Stimulated activated CD4-positive, alpha-beta T cell treated with anti-CD3 and anti-CD28 coated beads, Interleukin-4, amount 100 ng/mL, for 1 hour (primary cell): ENCODE measurements around the gene IL10RB.

Experiments
- DNase-seq: peaks from one replicate; pipeline ENCODE4 v3.0.0-alpha.2; 2020

Gene IL10RB

DNA sequence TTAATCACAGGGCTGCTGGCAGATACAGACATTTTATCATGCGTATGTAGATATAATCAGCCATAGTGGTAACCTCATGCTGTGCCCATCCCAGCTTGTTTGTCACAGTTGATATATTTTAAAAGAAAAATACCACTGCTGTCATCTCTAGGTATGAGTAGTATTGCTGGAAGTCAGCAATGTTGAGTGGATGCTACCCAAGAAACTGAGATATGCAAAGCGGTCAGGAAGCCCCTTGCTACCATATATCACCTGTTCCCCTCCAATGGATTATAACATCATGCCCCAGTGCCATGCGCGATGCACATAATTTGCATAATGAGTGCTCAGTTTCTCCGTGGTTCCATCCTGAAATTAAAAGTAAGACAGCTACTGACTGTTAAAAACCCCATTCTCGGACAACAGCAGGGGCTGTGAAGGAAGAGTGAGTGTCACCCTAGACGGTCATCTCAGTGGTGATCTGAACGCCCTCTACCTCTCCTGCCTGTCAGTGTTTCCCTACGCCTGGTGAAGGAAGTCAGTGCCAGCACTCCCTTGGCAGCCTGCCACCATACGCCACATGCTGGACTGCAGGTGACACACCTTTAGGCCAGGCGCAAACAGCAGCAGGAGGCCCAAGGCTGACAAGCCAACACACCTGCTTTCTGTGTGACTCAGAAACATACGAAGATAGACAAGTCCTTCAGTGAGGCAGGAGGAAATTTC is 2.7 kb downstream of the IL10RB start:
- peak; percentile 42 for DNase-seq

DNA sequence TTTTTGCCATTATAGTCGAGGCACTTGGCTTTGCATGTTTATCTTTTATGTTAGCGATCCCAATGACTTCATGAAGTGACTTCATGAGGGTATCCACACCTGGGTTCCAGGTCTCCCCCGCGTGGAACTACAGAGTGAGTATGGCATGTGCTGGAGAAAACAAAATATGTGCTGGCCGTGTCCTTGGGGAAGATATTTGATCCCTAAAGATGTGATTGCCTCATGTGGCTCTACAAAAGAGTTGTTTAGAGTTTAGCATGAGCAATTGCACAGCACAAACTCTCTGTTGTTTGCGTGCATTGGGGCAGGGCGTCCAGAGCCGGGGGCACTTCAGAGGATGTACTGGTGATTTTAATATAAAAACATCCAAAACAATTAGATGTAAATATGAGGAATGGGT is 4.8 kb downstream of the IL10RB start:
- DNase-seq = no peak

DNA sequence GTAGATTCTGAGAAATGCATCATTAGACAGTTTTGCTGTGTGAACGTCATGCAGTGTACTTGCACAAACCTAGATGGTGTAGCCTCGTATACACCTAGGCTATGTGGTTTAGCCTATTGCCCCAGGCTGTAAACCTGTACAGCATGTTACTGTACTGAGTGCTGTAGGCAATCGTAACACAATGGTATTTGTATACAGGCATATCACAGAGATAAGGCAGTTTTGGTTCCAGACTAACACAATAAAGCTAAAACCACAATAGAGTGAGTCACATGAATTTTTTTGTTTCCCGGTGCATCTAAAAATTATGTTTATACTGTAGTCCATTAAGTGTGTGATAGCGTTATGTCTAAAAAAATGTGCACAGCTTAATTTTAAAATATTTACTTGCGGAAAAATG is 6.9 kb downstream of the IL10RB start:
- DNase-seq = no peak

DNA sequence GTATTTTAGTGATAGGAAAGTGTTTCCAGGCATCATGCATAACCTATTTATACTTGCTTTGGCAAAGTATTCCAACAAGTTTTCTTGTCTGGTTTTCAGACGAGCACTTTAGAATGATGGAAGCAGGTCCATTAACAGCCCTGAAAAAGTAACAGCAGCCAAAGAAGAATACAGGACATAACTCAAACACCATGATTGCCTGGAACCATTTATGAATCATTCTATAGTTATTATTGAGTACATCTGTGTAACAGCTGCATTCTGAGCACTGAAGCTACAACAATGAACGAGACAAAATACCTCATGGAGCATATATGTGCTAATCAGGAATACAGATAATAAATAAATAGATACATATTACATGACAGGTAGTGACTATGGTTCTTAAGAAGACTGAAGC is 12.6 kb downstream of the IL10RB start:
- DNase-seq = no peak

DNA sequence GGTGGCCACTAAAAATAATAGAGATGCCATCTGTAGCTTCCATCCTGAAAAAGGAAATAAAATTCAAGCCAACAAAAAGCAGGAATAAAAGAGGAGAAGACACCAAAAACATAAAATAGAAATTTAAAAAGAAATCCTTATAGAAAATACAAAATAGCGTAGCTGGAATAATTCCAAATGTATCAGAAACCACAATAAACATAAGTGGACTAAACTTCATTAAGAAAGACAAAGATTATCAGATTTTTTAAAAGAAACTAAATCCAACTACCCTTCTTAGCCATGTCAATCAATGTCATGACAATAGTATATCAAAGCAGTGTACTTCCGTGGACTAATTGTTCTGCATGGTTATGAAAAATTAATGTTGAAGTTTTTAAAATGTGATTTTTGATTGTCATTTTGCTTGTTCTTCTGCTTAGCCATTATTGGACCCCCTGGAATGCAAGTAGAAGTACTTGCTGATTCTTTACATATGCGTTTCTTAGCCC is 13.2 kb downstream of the IL10RB start:
- DNase-seq = no peak

DNA sequence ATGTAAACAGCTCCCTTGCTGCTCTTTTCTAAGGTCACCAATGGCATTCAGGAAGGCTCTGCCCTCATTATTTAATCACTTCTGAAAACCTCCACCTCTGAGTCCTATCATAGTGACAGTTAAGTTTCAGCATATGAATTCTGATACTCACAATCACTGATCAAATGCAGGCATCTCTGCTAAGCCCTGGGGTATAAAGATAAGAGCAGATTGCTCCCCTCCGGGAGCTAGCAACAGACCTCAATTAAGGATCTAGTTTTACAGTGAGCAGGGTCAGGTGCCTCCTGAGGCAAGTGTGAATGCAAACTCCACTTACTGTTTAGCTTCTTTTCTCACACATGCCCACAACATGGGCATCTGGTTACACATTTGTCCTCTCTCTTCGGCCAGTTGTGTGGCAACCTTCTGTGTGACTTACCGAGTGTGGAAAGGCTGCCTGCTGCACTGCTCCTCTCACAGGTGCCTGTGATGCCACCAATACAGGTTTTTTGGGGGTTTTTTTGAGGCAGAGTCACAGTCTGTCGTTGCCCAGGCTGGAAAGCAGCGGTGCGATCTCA is 15.0 kb downstream of the IL10RB start:
- no peak for DNase-seq

DNA sequence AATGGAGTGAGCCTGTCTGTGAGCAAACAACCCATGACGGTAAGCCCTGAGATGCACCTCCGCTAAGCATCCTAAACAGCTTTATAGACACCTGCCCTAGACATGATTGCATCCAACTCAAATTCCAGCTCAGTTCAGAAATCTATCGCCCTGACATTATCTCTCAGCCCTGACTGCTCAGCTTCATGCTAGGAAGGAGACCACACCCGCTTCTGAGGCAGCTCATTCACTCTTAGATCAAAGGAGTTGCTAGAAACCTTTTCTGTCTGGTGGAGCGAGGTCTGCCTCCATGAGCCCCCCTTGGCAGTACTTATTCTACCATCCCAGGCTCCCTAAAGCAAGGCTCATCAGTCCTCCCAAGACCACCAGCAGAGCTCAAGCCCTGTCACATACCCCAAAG is 17.0 kb downstream of the IL10RB start:
- no peak for DNase-seq

DNA sequence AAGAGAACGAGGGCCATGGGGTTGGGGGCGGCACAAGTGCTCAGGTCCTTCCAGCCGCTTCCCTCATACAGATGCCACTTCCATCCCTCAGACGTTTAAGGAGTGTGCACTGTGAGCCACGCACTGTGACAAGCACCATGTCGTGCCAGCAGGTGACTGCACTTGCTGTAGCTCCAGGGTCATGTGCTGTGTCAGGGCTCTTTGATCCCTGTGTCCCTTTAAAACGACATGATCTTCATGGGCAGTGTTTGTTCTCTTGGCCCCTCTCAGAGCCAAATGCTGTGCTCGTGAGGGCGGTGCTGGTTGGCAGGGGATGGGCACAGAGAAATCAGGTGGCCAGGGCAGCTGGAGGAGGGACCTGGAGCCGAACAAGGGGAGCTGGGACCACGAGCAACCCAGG is 19.9 kb downstream of the IL10RB start:
- DNase-seq = no peak

DNA sequence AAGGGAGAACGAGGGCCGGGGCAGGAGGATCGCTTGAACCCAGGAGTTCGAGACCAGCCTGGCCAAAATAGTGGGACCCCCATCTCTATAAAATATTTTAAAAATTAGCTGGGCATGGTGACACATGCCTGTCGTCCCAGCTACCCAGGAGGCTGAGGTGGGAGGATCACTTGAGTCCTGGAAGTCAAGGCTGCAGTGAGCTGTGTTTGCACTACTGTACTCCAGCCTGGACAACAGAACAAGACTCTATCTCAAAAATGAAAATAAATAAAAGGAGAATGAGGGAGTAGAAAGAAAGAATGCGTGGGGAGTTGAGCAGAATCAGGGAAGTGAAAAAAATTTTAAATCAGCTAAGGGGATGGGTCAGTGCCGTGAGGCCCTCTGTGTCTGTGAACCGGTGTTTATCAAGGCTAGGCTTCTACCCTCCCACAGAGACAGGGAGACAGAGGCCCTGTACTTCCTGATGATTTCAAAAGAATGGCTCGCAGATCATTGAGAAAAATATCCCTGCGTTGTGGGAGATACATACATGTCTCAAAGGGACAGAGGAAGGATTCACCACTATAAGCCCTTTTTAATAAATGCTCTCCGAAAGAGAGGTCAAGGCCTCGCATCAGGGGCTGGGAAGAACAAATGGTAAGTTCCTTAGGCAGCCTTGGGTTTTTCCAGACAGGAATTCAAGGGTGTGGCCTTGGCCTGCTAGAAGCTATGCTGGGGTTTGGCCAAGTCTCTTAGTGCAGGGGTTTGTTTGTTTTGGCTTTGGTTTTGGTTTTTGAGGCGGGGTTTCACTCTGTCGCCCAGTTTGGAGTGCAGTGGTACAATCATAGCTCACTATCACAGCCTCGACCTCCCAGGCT is 20.7 kb downstream of the IL10RB start:
- no peak for DNase-seq

DNA sequence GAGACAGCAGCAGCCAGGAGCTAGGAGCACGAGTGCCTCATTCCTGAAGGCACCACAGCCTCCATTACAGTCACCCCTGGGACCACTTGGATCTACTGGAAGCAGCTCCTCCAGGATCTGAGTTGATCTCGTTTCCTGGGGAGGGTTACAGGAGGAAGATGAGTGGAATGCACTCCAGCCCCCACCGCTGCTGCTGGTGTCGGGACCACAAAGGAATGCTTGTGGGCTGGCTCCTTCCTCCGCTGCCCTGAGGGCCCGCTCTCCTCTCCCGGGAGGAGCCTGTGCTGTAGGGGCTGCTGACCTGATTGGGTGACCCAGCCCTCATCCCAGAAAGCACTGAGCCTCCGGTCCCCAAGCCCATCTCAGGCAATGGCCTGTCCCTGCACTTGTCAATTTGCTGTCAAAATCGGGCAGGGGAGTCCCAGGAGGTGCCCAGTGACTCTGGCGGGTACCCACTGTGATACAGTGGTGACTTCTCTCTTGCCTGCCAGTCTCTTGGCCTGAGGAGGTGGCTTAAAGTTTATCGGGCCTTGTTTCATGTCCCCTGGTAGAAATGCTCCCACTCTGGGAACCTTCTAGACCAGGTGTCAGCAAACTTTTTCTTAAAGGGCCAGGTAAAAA is 23.1 kb downstream of the IL10RB start:
- DNase-seq = no peak

DNA sequence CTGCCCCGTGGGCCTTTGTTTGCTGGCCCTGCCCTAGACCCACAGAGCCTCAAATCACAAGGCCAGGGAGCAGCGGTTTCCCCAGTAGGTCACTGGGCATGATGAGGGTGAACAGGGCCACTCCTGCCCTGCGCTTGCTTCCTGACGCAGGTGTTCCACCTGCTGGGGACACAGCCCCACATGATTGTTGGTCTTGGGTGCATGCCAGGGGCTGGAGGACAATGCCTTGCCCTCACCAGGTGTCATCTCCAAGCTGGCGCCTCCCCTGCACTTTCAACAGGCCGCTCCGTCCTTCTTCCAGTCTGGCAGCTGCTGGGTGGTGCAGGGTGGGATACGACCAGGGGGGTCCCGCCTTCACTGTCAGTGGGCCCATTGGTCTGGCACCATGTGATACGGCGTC is 24.3 kb downstream of the IL10RB start:
- DNase-seq = no peak

DNA sequence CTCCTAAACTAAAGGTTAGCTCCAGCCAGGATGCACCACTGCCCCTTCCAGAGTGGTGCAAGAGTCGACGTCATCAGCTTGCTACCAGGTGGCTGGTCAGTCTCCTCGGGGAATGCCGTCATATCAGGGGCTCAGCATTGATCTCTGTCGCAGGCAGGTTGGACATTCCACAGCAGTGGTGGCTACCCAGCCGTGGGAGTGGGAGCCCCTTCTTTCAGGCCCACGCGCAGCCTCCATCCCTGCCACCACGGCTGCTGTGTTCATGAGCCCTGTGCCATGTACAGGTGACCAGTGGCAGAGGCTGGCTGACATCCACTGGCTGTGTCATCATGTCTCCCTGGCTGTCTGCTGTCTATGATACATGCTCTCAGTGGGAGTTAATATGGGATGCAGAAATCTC is 25.5 kb downstream of the IL10RB start:
- no peak for DNase-seq

DNA sequence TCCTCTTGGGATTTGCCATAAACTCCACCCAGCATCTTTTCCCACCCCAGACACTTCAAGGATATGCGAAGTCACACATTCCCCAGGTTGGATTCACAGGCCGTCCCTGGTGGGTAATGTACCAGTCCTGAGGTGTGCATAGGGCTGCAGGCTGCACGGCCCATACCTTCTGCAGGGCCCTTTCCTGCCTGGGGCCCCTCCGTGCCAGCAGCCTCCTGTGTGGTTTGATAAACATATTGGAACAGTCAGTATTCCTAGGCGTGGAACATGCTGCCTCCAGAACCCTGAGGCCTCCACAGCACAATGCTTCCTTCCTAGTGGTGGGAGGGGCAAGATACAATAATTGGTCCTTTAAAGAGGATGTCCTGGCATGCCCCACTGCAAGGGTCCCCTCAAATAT is 26.6 kb downstream of the IL10RB start:
- DNase-seq = no peak

DNA sequence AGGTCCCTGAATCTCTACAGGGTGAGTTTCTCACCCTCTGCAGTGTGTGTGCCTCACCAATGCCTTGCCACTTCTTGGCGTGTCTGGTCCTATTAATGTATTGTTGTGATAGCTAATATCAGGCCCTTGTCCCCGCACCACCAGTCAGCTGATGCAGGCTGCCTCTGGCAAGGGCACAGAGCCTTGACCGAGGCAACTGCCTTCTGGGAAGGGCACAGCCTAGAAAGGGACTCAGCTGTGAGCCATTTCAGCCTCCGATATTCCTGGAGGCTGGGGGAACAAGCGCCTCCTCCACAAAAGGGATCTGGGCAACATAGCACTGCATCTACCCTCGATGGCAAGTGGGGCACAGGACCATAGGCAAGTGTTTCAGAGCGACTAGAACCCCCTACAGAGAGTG is 27.0 kb downstream of the IL10RB start:
- DNase-seq = no peak

DNA sequence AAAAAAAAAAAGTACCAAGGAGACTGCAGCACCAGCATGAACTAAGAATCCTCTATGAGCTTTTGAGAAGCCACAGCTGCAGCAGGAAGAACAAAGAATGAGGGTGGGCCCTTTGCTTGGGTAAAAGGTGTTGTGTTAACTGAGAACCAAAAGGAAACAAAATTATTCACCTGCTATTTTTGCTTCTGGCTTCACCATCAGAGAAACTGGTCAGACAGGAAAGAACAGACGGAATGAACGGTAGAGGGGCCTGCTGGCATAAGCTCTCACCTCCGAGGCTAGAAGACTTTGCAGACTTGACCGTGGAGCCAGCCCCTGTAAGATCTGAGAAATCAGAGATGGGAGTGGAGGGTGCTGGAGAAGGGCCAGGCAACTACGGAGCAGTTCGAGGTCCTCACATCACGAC is 27.6 kb downstream of the IL10RB start:
- DNase-seq = no peak

DNA sequence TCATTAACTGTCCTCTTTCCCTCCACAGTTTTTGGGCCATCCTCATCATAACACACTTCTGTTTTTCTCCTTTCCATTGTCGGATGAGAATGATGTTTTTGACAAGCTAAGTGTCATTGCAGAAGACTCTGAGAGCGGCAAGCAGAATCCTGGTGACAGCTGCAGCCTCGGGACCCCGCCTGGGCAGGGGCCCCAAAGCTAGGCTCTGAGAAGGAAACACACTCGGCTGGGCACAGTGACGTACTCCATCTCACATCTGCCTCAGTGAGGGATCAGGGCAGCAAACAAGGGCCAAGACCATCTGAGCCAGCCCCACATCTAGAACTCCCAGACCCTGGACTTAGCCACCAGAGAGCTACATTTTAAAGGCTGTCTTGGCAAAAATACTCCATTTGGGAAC is 30.0 kb downstream of the IL10RB start:
- DNase-seq = no peak

DNA sequence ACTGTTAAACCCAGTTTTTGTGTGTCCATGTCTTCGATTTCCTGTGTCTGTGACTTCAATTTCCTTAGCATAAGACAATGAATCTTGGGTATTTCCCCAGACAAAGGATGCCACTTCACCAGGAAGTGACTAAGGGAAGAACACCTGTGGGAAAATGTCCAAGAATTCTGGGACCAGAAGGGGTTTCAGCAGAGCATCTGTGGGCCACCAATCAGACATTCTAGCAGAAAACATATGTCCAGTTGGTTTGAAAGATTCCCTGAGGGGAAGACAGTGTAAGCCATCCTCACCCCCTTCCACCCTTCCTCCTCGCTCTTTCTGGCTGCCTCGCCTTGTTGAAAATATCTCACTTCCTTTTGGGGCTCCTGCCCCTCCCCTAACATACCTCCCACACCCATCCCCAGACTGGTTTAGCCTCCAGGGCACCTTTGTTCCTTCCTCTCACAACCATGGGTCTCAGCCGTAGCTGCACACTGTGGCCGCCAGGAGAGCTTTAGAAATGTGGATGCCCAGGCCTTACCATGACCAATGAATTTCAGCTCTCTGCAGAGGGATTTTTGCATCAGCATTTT is 33.1 kb downstream of the IL10RB start:
- peak; percentile 27 for DNase-seq

DNA sequence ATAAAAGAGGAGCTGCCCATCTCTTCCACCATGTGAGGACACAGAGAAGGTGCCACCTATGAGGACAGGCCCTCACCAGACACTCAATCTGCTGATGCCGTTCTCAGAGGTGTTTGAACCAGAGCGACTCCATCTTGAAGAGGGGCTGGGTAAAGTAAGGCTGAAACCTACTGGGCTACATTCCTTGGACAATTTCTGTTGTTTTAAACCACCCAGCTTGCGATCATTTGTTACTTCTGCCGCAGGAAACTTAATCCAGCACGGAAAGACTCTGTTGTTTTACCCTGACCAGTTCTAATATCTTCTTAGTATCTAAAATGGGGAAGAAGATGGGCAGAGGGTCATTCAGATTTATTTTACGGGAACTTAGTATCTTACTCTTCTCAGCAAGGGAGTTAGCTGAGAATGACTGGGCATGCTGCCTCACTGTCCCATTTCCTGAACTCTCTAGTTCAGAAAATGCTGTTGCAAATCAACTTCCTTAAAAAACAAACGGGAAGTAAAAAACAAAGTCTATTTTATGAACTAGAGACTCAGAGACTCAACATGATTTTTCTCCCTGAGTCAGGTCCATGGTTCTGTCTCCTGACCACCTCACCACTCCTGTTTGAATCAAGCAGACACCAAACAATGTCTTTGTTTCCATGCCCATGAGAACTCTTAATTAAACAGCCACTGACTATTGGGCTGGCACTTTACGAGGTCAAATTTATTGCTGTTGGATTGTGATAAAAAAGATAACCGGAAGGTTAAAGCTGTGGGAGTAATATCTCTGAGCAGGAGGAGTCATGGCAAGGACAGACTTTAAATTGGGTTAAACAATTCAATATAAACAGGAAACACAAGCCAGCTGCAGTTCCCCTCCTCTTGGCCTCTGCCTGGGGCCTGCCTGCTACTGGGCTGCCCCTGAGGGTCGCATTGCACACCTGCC is 34.8 kb downstream of the IL10RB start:
- no peak for DNase-seq

DNA sequence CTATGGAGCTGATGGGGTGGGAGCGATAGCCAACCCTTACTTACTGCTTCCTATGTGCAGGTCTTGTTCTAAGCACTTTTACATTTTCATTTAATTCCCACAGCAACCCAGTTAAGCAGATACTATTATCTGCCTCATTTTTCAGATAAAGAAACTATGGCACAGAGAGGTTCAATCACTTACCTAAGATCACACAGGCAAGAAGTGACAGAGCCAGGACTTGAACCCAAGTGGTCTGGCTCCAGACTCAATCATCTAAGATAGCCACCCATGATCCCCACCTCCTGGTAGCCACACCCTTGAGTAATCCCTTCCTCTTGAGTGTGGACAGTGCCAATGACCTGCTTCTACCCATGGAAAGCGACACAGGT is 35.5 kb downstream of the IL10RB start:
- DNase-seq = no peak

DNA sequence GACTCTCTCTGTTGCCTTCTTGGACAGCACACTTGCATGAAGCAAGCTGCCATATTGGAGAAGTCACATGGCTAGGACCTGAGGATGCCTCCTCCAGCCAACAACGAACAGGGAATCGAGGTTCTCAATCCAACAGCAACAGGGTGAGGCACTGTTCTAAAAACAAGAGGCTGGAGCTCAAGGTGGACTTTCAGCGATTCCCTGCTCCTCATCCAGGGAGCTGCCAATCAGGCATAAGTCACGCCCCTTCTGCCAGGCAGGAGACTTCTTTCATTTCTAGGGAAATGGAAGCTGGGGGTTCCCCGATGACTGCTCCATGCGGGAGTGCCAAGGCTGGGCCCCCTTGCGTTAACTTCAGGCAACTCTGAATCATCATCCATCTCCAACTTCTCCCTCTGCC is 35.9 kb downstream of the IL10RB start:
- DNase-seq = no peak

DNA sequence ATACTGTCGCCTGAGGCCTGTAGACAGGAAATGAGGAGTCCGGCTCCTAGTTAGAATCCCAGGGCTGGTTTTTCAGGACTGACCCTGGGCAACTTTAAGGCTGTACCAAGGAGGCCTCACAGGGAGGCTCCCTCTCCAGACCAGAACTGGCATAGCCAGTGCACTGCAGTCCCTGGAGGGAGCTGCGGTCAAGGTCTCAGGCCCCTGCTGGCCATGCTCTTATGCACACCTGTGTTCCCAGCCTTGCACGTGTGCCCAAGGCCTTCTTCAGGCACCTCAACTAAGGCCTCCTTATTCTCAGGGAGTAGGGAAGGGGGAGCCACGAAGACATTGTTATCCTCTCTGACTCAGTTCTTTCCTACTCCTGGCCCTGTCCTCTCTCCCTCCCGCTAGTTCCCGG is 36.6 kb downstream of the IL10RB start:
- DNase-seq = no peak

DNA sequence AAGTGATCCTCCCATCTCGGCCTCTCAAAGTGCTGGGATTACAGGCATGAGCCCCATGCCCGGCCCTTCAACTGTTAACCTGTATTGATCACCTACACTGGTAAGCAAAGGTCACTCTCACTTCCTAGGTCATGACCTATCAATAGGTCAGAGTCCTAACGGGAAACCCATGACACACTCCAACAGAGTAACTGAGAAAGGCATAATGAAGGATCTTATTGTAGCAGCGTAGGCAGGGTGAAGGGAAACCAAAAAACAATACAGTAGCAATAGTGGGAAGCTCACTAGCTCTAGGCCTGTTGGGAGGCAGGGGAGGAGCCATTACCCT is 39.1 kb downstream of the IL10RB start:
- DNase-seq = no peak
